Muscle layer of colon (tissue), 2 donors: Measurements from ENCODE around the gene FAH.
"Not testable (repeated sequence)": the region's sequence is repeated elsewhere in the genome, so short reads cannot be mapped to it uniquely, and the experiment has no call there.

Experiments used
- H3K27ac ChIP-seq: one replicate; pipeline ENCODE4 v1.7.0; 2013; ENCODE audit warnings: low read depth, mild to moderate bottlenecking, low read length, moderate library complexity
- H3K27me3 ChIP-seq, 2 donors: one replicate each; pipeline ENCODE4 v1.7.0; 2013; ENCODE audit warnings: low read length in 2 of 2, mild to moderate bottlenecking in 2 of 2; ENCODE audit not compliant: insufficient read depth in 2 of 2, control insufficient read depth in 1 of 2
- H3K36me3 ChIP-seq: one replicate; pipeline ENCODE4 v1.7.0; 2013; ENCODE audit warnings: mild to moderate bottlenecking, low read length; ENCODE audit not compliant: insufficient read depth
- H3K4me1 ChIP-seq: one replicate; pipeline ENCODE4 v1.7.0; 2013; ENCODE audit warnings: mild to moderate bottlenecking, low read length; ENCODE audit not compliant: insufficient read depth
- H3K4me3 ChIP-seq, 2 donors: one replicate each; pipeline ENCODE4 v1.7.0; 2013; ENCODE audit warnings: low read length in 2 of 2, low read depth in 1 of 2, mild to moderate bottlenecking in 1 of 2, moderate library complexity in 1 of 2
- H3K9ac ChIP-seq: one replicate; pipeline ENCODE4 v1.7.0; 2013; ENCODE audit warnings: low read length
- H3K9me3 ChIP-seq: one replicate; pipeline ENCODE4 v1.7.0; 2013; ENCODE audit warnings: mild to moderate bottlenecking, low read length
- donor health status: abdominal sarcoma.
- donor health status: Adenocarcinoma of cecum.

Gene FAH

GRCh38 chr15:80121546-80121945, 31.3 kb upstream of the FAH start:
- Histone ChIP-seq H3K9ac (no peak overlapping the region), H3K36me3 (peaks cover 22% of the 10 kb centered on the region), H3K27me3 (no peaks in the 10 kb centered on the region), H3K9me3 (no peaks in the 10 kb centered on the region), H3K4me3 (no peak overlapping the region), H3K27ac (no peak overlapping the region), H3K4me1 (no peaks in the 10 kb centered on the region)

DNA sequence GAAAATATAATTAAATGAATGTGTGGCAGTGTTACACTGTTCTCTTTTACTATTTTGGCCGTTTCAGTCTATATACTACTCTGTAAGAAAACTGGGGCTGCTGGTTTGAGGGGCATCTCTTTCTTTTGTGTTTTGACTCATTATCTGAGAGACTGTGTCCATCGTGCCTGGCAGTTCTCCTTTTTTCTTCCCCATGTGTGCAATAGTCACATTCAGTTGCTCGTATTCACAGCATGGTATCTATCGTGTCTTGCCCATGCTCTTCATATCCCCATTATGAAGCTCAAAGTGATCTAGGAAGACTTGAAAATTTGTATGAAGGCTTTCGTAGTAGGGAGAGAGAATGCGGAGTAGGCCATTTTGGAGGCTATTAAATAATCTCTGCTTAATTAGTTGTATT, 29.8 kb upstream of the FAH start:
- no peaks in the 10 kb centered on the region for H3K27me3 ChIP-seq
- H3K36me3 ChIP-seq = peaks cover 22% of the 10 kb centered on the region

DNA sequence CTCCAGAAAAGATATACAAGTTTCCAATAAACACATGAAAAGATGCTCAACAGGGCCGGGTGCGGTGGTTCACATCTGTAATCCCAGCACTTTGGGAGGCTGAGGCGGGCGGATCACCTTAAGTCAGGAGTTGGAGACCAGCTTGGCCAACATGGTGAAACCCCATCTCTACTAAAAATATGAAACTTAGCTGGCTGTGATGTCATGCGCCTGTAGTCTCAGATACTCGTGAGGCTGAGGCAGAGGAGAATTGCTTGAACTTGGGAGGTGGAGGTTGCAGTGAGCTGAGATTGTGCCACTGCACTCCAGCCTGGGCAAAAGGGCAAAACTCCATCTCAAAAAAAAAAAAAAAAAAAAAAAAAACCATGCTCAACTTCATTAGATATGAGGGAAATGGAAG, 25.5 kb upstream of the FAH start:
- H3K4me3 ChIP-seq, H3K9me3 ChIP-seq, H3K4me1 ChIP-seq, H3K27me3 ChIP-seq, H3K9ac ChIP-seq, H3K27ac ChIP-seq: not testable (repeated sequence)
- H3K36me3 ChIP-seq = peaks cover 28% of the 10 kb centered on the region

More for the DNA sequence above, 29.8 kb upstream of the FAH start:
- Histone ChIP-seq H3K27ac (no peak overlapping the region), H3K9me3 (no peaks in the 10 kb centered on the region), H3K4me3 (no peak overlapping the region), H3K9ac (no peak overlapping the region), H3K4me1 (no peaks in the 10 kb centered on the region)

GRCh38 chr15:80127911-80128310, 24.9 kb upstream of the FAH start:
- H3K36me3 ChIP-seq = peaks cover 31% of the 10 kb centered on the region
- H3K4me3 ChIP-seq = no peak overlapping the region
- no peaks in the 10 kb centered on the region for H3K9me3 ChIP-seq
- H3K27ac ChIP-seq = no peak overlapping the region
- no peaks in the 10 kb centered on the region for H3K27me3 ChIP-seq
- no peak overlapping the region for H3K9ac ChIP-seq
- no peaks in the 10 kb centered on the region for H3K4me1 ChIP-seq

DNA sequence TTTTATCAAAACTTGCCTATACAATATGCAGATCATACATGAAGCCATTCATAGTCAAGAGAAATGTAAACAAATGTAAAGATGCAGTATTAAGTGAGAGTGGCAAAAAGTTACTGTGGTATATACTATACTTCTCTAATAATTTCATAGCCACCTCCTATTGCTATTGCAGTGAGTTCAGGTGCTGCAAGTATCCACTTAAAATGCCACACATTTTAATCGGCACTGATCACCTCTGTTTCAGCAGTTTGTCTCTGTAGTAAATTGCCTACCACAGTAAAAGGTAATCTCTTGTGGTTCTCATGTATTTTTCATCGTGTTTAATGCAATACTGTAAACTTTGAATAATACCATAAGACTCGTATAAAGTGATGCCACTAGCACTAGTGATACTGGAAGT, 20.4 kb upstream of the FAH start:
- H3K4me3 ChIP-seq = no peak overlapping the region
- no peak overlapping the region for H3K9ac ChIP-seq
- no peak overlapping the region for H3K27ac ChIP-seq
- no peaks in the 10 kb centered on the region for H3K4me1 ChIP-seq
- H3K27me3 ChIP-seq = no peaks in the 10 kb centered on the region
- peaks cover 24% of the 10 kb centered on the region for H3K36me3 ChIP-seq
- H3K9me3 ChIP-seq = no peaks in the 10 kb centered on the region

DNA sequence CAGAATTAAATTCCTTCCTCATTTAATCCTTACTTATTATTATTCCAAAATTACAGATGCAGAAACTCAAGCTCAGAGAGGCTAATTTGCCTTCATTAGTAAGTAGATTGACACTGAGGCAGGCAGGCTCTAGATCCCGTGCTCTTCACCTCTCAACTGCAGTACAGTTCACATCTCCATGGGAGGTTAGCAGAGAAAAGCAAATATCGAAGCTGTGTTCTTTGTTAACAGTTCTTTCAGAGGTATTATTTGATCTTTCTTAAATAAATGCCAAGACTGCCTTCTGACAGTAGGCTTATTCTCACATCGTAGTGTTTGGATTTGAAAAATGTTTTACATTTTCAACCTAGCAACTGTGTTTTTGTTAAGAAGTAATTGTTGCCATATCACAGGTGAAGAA, 15.9 kb upstream of the FAH start:
- Histone ChIP-seq H3K36me3 (peaks cover 16% of the 10 kb centered on the region), H3K4me1 (no peaks in the 10 kb centered on the region), H3K27ac (no peak overlapping the region), H3K9me3 (no peaks in the 10 kb centered on the region), H3K27me3 (no peaks in the 10 kb centered on the region), H3K9ac (no peak overlapping the region), H3K4me3 (no peak overlapping the region)

DNA sequence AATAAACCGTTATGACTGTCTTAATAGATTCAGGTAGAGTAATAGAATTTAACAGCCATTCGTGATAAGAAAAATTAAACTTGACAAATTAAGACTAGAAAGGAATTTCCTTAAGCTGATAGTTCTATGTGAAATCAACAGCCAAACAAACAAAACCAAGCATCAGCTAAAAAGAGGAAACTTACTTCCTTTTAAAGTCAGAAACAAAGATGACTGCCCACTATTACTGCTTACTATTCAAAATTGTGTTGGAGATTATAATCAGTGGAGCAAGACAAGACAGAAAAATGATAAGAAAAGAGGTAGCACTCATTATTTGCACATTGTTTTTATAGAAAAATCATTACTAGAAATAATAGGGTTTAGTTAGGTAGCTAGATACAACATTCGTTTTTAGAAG, 13.8 kb upstream of the FAH start:
- no peaks in the 10 kb centered on the region for H3K4me1 ChIP-seq
- H3K9ac ChIP-seq = no peak overlapping the region
- H3K36me3 ChIP-seq = peaks cover 12% of the 10 kb centered on the region
- H3K9me3 ChIP-seq = no peaks in the 10 kb centered on the region
- H3K27ac ChIP-seq = no peak overlapping the region
- no peaks in the 10 kb centered on the region for H3K27me3 ChIP-seq
- H3K4me3 ChIP-seq = no peak overlapping the region

- Histone ChIP-seq H3K36me3 (peaks cover 8% of the 10 kb centered on the region), H3K9ac (no peak overlapping the region), H3K27me3 (no peaks in the 10 kb centered on the region), H3K27ac (no peak overlapping the region), H3K4me1 (no peaks in the 10 kb centered on the region), H3K4me3 (no peak overlapping the region), H3K9me3 (no peaks in the 10 kb centered on the region)
Measured at GRCh38 chr15:80140909-80141308, 11.9 kb upstream of the FAH start.

DNA sequence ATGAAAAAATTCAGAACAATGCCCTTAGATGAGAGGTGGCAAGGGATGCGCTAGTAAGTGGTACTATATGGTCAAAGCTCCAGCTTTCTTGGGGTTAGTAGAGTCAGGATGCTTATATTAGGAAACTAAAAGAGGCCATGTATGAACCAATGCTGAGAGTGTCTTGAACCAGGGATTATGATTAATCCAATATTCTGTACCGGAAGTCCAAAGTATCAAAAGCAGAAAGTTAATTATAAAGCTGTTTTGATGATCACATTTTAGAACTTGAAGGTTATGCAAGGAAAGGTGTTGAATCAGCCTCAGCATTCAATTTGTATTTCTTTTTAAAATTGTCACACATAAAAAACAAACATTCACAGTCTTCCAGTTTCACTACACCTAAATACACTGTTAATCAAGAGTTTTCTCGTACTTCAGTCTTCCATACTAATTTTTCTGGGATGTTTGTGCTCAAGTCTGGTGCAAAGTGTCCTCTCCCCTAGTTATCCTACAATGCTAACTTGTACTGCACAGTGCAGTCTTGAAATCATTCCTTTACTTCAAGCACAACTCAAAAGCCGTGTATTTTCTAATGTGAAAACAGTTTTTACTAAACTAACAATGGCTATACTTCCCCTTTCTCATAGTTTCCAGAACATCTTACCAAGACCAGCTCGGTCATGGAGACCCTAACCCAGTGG, 10.7 kb upstream of the FAH start:
- no peaks in the 10 kb centered on the region for H3K9me3 ChIP-seq
- H3K27me3 ChIP-seq = no peaks in the 10 kb centered on the region
- H3K27ac ChIP-seq = no peak overlapping the region
- H3K4me1 ChIP-seq = no peaks in the 10 kb centered on the region
- H3K9ac ChIP-seq = no peak overlapping the region
- no peak overlapping the region for H3K4me3 ChIP-seq
- H3K36me3 ChIP-seq = peaks cover 5% of the 10 kb centered on the region

DNA sequence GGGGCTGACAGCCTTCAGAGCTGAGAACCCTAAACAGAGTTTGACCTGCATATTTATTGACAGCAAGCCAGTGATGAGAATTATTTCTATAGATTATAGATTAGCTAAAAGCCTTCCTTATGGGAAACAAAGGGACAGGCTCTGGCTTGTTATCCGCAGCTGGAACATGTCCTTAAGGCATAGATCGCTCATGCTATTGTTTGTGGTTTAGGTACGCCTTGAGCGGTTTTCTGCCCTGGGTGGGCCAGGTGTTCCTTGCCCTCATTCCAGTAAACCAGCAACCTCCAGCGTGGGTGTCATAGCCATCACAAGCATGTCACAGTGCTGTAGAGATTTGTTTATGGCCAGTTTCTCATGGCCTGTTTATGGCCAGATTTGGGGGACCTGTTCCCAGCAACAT, 10.2 kb upstream of the FAH start:
- no peak overlapping the region for H3K4me3 ChIP-seq
- no peaks in the 10 kb centered on the region for H3K9me3 ChIP-seq
- H3K27ac ChIP-seq = no peak overlapping the region
- no peaks in the 10 kb centered on the region for H3K4me1 ChIP-seq
- no peaks in the 10 kb centered on the region for H3K27me3 ChIP-seq
- H3K36me3 ChIP-seq = no peaks in the 10 kb centered on the region
- no peak overlapping the region for H3K9ac ChIP-seq

DNA sequence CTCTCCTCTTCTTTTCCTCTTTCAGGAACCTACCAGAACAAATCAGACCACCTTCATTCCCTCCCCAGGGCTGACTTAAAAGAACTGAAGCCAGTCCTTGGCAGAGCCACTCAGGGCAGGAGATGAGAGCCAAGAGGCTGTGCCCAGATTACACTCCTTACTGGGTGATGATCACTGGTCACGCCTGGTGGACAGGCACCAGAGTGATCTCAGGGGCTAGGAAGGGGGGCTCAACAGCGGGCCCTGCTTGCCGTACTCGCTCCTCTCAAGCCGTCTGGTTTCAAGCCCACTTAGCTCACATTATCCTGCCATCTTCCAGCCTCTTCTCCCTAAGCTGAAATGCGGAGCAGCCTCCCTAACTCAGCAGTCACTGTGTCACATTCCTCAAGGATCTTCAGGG, 1.7 kb upstream of the FAH start:
- Histone ChIP-seq H3K27me3 (no peaks in the 10 kb centered on the region), H3K9ac (no peak overlapping the region), H3K4me3 (no peak overlapping the region), H3K36me3 (no peaks in the 10 kb centered on the region), H3K9me3 (no peaks in the 10 kb centered on the region), H3K27ac (no peak overlapping the region), H3K4me1 (peaks cover 16% of the 10 kb centered on the region)

GRCh38 chr15:80151576-80151975, 1.2 kb upstream of the FAH start:
- Histone ChIP-seq H3K27ac (no peak overlapping the region), H3K9me3 (no peaks in the 10 kb centered on the region), H3K9ac (no peak overlapping the region), H3K27me3 (no peaks in the 10 kb centered on the region), H3K4me1 (peaks cover 16% of the 10 kb centered on the region), H3K36me3 (no peaks in the 10 kb centered on the region), H3K4me3 (no peak overlapping the region)
